ENCODE measurements around the gene SIK2. TPM values are rescaled to one million over a fixed set of nuclear protein-coding genes. Genes with fewer than 3 reads are reported as not detected.

The SIK2 gene
- total and polyA plus RNA-seq, 2 donors (not counting 1 experiment from before 2014, with no cell fraction given): 4.9 to 21.8 TPM

GRCh38 chr11:111745719-111746504 is 143.7 kb downstream of the SIK2 start:
- TF ChIP-seq CTCF (IDR thresholded peaks at IDR 0.05) (no peak), EZH2 (IDR thresholded peaks at IDR 0.05; ENCODE audit: borderline replicate concordance, insufficient read depth, low read depth, low read length, poor library complexity, severe bottlenecking) (no peak)
- no peak overlapping the region for H3K9ac ChIP-seq (ENCODE audit: low read length)
- Mint-ChIP-seq H3K27ac (no peak overlapping the region), H3K27me3 (no peaks in the 10 kb centered on the region), H3K4me3 (no peak overlapping the region), H3K9me3 (ENCODE audit: insufficient read depth) (peaks cover 3% of the 10 kb centered on the region), H3K4me1 (no peaks in the 10 kb centered on the region)
- ChIA-PET POLR2A (no interaction called here), CTCF (no interaction called here)
- ATAC-seq (ENCODE audit: low read depth): no peak
- intact Hi-C loops (cut with micrococcal nuclease): no loop called here
- H3K4me3 ChIP-seq (ENCODE audit: control extremely low read depth in 1 of 5, extremely low read depth in 1 of 5, insufficient read depth in 1 of 5, low read depth in 2 of 5, low read length in 4 of 5): no peak overlapping the region
- no peak overlapping the region for H2AFZ ChIP-seq (ENCODE audit: insufficient read depth, low read depth, low read length, poor library complexity, severe bottlenecking)
- peaks cover 19 to 82% of the 10 kb centered on the region in 2 experiments for H3K36me3 ChIP-seq (replicated peaks in 1 of 2; ENCODE audit: control extremely low read depth in 1 of 2, control insufficient read depth in 1 of 2, extremely low read depth in 1 of 2, insufficient read depth in 2 of 2, low read length in 1 of 2)
- H3K79me2 ChIP-seq (ENCODE audit: control insufficient read depth, insufficient read depth, low read length): no peaks in the 10 kb centered on the region
- no peaks in the 10 kb centered on the region for H4K20me1 ChIP-seq (ENCODE audit: control insufficient read depth, insufficient read depth, low read length, poor library complexity, severe bottlenecking)
- H3K27ac ChIP-seq (ENCODE audit: low read length in 2 of 2): no peak overlapping the region
- DNase-seq: no peak
- WGBS (ENCODE audit: insufficient coverage): 100% methylated on average over 2 of the region's 6 CpGs
- no peak overlapping the region for H3K4me2 ChIP-seq (replicated peaks; ENCODE audit: low read depth, low read length, poor library complexity, severe bottlenecking)
- H3K27me3 ChIP-seq (replicated peaks in 1 of 4; ENCODE audit: control extremely low read depth in 1 of 4, control insufficient read depth in 3 of 4, insufficient read depth in 4 of 4, low read length in 3 of 4): no peaks in the 10 kb centered on the region
- no peaks in the 10 kb centered on the region for H3K4me1 ChIP-seq (ENCODE audit: control insufficient read depth in 2 of 2, insufficient read depth in 2 of 2, low read length in 2 of 2)
- H3K9me3 ChIP-seq (ENCODE audit: control extremely low read depth in 1 of 3, control insufficient read depth in 2 of 3, insufficient read depth in 1 of 3, low read length in 2 of 3): peaks cover 0 to 1% (median 0%) of the 10 kb centered on the region in 3 donors

GRCh38 chr11:111748035-111748804 is 146.0 kb downstream of the SIK2 start:
- H3K4me1 ChIP-seq (ENCODE audit: control insufficient read depth in 2 of 2, insufficient read depth in 2 of 2, low read length in 2 of 2): no peaks in the 10 kb centered on the region
- no peak overlapping the region for H3K4me2 ChIP-seq (replicated peaks; ENCODE audit: low read depth, low read length, poor library complexity, severe bottlenecking)
- no peaks in the 10 kb centered on the region for H4K20me1 ChIP-seq (ENCODE audit: control insufficient read depth, insufficient read depth, low read length, poor library complexity, severe bottlenecking)
- no peaks in the 10 kb centered on the region for H3K27me3 ChIP-seq (replicated peaks in 1 of 4; ENCODE audit: control extremely low read depth in 1 of 4, control insufficient read depth in 3 of 4, insufficient read depth in 4 of 4, low read length in 3 of 4)
- intact Hi-C loops (cut with micrococcal nuclease): no loop called here
- no peak overlapping the region for H2AFZ ChIP-seq (ENCODE audit: insufficient read depth, low read depth, low read length, poor library complexity, severe bottlenecking)
- Mint-ChIP-seq H3K4me1 (no peaks in the 10 kb centered on the region), H3K27me3 (no peaks in the 10 kb centered on the region), H3K4me3 (no peak overlapping the region), H3K27ac (no peak overlapping the region), H3K9me3 (ENCODE audit: insufficient read depth) (peaks cover 3% of the 10 kb centered on the region)
- H3K27ac ChIP-seq (ENCODE audit: low read length in 2 of 2): no peak overlapping the region
- WGBS (ENCODE audit: insufficient coverage): 100% methylated on average over 3 of the region's 7 CpGs
- H3K4me3 ChIP-seq (ENCODE audit: control extremely low read depth in 1 of 5, extremely low read depth in 1 of 5, insufficient read depth in 1 of 5, low read depth in 2 of 5, low read length in 4 of 5): no peak overlapping the region
- TF ChIP-seq CTCF (IDR thresholded peaks at IDR 0.05) (no peak), EZH2 (IDR thresholded peaks at IDR 0.05; ENCODE audit: borderline replicate concordance, insufficient read depth, low read depth, low read length, poor library complexity, severe bottlenecking) (no peak)
- ChIA-PET CTCF (no interaction called here), POLR2A (no interaction called here)
- H3K79me2 ChIP-seq (ENCODE audit: control insufficient read depth, insufficient read depth, low read length): no peaks in the 10 kb centered on the region
- ATAC-seq (ENCODE audit: low read depth) (no peak), DNase-seq (no peak)
- H3K9me3 ChIP-seq (ENCODE audit: control extremely low read depth in 1 of 3, control insufficient read depth in 2 of 3, insufficient read depth in 1 of 3, low read length in 2 of 3): peaks cover 0 to 1% (median 0%) of the 10 kb centered on the region in 3 donors
- H3K36me3 ChIP-seq (replicated peaks in 1 of 2; ENCODE audit: control extremely low read depth in 1 of 2, control insufficient read depth in 1 of 2, extremely low read depth in 1 of 2, insufficient read depth in 2 of 2, low read length in 1 of 2): peaks cover 16 to 80% of the 10 kb centered on the region in 2 experiments
- H3K9ac ChIP-seq (ENCODE audit: low read length): no peak overlapping the region
